ENCODE measurements around the gene RANBP1. TPM values are rescaled to one million over a fixed set of nuclear protein-coding genes. Genes with fewer than 3 reads are reported as not detected.

Gene RANBP1
- total and polyA plus RNA-seq, 8 donors: 63.7 to 184 (median 147) TPM

DNA sequence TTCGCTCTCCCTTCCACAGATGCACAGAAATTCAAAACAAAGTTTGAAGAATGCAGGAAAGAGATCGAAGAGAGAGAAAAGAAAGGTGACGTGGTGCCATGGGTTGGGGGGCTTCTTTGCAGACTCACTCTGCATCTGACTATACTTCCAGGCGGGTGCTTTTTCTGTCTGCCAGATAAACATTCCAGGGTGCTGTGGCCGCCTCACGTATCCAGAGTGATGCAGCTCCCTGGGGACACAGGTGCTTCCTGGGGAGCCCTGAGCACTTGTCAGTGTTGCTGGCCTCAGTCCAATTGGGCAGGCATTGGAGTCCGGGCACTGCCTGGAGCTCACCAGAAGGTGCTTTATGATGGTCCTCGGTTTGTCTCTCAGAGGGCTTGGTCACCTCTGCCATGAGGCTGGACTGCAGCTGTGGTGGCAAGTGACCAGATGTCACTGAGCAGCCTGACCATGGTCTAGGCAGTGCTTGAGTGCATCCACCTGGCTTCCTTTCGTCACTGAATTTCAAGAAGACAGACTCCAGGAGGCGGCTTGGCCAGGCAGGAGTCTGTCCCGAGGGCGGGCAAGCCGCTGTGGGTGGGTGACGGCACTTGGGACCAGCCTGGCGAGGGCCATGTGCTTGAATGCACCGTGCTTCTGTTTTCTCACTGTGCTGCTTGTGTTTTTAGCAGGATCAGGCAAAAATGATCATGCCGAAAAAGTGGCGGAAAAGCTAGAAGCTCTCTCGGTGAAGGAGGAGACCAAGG, 10.6 kb downstream of the RANBP1 start:
- Histone ChIP-seq H3K27me3 (no peaks in the 10 kb centered on the region), H3K36me3 (peaks cover 0 to 58% of the 10 kb centered on the region in 2 donors), H3K4me3 (no peak overlapping the region), H3K27ac (no peak overlapping the region), H3K4me1 (peaks cover 7 to 13% of the 10 kb centered on the region in 2 donors), H3K9me3 (no peaks in the 10 kb centered on the region)
- DNase-seq: no peak
- intact Hi-C loops (cut with DNase I): no loop called here
- no peak for ATAC-seq
- TF ChIP-seq, protein P1, sequence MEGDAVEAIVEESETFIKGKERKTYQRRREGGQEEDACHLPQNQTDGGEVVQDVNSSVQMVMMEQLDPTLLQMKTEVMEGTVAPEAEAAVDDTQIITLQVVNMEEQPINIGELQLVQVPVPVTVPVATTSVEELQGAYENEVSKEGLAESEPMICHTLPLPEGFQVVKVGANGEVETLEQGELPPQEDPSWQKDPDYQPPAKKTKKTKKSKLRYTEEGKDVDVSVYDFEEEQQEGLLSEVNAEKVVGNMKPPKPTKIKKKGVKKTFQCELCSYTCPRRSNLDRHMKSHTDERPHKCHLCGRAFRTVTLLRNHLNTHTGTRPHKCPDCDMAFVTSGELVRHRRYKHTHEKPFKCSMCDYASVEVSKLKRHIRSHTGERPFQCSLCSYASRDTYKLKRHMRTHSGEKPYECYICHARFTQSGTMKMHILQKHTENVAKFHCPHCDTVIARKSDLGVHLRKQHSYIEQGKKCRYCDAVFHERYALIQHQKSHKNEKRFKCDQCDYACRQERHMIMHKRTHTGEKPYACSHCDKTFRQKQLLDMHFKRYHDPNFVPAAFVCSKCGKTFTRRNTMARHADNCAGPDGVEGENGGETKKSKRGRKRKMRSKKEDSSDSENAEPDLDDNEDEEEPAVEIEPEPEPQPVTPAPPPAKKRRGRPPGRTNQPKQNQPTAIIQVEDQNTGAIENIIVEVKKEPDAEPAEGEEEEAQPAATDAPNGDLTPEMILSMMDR (IDR thresholded peaks at IDR 0.05): no peak

DNA sequence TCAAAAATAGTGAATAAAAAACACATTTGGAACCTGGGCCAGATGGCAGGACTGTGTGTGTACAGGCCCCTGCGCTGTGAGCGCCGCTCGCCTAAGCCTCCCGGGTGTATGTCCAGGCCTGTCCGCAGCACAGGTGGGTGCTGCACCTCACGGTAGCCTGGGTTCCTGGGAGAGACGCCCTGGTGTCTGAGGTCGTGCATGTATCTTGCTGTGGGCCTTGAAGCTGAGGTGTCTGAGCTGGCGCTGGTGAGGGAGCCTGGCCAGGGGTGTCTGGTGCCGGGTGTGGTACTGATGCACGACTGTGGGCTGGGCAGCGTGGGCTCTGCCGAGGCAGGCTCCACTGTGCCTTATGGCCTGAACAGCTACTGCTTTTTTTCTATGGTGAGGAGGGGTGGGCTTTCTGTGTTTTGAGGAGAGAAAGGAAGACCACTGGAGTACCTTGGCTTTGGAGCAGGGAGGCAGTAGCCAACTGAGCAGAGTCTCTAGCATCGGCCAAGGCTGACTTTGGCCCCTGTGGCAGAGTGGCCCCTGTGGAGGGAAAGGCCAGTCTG, 11.5 kb downstream of the RANBP1 start:
- Histone ChIP-seq H3K27me3 (no peaks in the 10 kb centered on the region), H3K9me3 (no peaks in the 10 kb centered on the region), H3K27ac (no peak overlapping the region), H3K36me3 (peaks cover 0 to 49% of the 10 kb centered on the region in 2 donors), H3K4me1 (peaks cover 8 to 18% of the 10 kb centered on the region in 2 donors), H3K4me3 (no peak overlapping the region)
- intact Hi-C loops (cut with DNase I): no loop called here
- ATAC-seq (no peak), DNase-seq (no peak)
- TF ChIP-seq, protein P1 (IDR thresholded peaks at IDR 0.05): no peak

DNA sequence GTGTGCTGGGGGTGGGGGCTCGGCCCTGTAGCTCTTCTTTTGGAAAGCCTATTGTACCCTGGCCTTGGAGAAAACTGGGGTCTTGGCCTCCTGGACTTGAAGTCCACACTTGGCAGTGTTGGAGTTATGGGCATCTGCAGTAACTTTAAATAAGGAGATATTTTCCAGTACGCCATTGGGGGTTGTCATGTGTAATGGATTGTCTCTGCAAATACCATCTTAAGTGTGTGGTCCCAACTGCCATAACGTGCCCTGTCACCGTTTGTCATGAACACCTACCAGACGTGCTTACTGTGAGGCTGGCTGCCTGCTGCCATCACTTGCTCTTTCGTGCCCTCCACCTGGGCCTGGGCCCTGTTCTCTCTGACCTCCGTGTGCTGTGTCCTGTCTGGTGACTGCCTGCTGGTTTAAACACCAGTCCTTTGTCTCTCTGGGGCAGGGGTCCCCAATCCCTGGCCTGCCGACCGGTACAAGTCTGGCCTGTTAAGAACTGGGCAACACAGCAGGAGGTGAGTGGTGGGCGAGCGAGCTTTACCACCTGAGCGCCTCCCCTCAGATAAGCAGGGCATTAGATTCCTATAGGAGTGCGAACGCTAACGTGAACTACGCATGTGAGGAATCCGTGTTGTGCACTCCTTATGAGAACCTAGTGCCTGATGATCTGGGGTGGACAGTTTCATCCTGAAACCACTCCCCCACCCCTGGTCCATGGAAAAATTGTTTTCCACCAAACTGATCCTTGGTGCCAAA, 12.1 kb downstream of the RANBP1 start:
- TF ChIP-seq, protein P1 (IDR thresholded peaks at IDR 0.05): no peak
- Histone ChIP-seq H3K27ac (no peak overlapping the region), H3K9me3 (no peaks in the 10 kb centered on the region), H3K4me1 (peaks cover 15 to 24% of the 10 kb centered on the region in 2 donors), H3K4me3 (no peak overlapping the region), H3K36me3 (peaks cover 0 to 48% of the 10 kb centered on the region in 2 donors), H3K27me3 (no peaks in the 10 kb centered on the region)
- intact Hi-C loops (cut with DNase I): no loop called here
- DNase-seq (no peak), ATAC-seq (no peak)

DNA sequence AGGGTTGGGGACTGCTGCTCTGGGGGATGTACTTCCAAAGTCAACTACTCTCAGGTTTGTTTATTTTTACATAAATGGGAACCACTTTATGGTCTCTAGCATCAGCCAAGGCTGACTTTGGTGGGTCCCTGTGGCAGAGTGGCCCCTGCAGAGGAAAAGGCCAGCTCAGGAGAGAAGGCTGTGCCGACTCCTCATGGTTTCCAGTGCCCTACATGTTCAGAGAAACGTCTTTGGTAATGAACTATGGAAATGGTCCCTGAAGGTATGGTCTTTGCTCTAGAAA, 12.7 kb downstream of the RANBP1 start:
- no peaks in the 10 kb centered on the region for H3K9me3 ChIP-seq
- peaks cover 0 to 45% of the 10 kb centered on the region in 2 donors for H3K36me3 ChIP-seq
- DNase-seq (no peak), ATAC-seq (no peak)
- intact Hi-C loops (cut with DNase I): no loop called here
- TF ChIP-seq, protein P1 (IDR thresholded peaks at IDR 0.05): no peak
- no peaks in the 10 kb centered on the region for H3K27me3 ChIP-seq
- no peak overlapping the region for H3K4me3 ChIP-seq
- peaks cover 15 to 29% of the 10 kb centered on the region in 2 donors for H3K4me1 ChIP-seq
- H3K27ac ChIP-seq: no peak overlapping the region

Data from left lung (tissue), 10 donors.